Measurements from ENCODE around the gene XIRP2.

DNA sequence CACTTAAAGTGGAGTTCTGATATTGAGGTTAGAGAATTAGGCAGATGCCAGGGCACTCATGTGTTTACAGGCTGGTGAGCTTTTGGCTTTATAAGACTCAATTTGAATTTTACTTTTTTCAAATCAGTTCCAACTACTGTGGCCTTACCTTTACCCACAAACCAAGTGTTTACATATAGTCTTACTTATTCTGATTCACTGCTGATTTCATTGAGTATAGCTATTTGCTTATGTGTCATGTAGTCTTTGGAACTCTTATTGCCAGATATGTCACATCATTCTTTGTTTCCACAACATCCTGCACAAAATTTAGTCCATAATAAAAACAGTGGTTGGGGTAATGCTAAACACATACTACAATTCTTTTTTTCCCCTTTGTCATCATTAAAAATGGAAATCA lies 96.5 kb downstream of the XIRP2 start:
- TF ChIP-seq, protein P1, sequence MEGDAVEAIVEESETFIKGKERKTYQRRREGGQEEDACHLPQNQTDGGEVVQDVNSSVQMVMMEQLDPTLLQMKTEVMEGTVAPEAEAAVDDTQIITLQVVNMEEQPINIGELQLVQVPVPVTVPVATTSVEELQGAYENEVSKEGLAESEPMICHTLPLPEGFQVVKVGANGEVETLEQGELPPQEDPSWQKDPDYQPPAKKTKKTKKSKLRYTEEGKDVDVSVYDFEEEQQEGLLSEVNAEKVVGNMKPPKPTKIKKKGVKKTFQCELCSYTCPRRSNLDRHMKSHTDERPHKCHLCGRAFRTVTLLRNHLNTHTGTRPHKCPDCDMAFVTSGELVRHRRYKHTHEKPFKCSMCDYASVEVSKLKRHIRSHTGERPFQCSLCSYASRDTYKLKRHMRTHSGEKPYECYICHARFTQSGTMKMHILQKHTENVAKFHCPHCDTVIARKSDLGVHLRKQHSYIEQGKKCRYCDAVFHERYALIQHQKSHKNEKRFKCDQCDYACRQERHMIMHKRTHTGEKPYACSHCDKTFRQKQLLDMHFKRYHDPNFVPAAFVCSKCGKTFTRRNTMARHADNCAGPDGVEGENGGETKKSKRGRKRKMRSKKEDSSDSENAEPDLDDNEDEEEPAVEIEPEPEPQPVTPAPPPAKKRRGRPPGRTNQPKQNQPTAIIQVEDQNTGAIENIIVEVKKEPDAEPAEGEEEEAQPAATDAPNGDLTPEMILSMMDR (conservative IDR thresholded peaks at IDR 0.05 in 1 of 2, IDR thresholded peaks at IDR 0.05 in 1 of 2; ENCODE audit: extremely low read depth in 1 of 2, insufficient read depth in 1 of 2, low read depth in 1 of 2, low read length in 2 of 2) = no peak
- TF ChIP-seq EZH2 (IDR thresholded peaks at IDR 0.05; ENCODE audit: borderline replicate concordance, low read length) = no peak
